ENCODE data around the gene TAS2R4. TPM values are rescaled to one million over a fixed set of nuclear protein-coding genes. Genes with fewer than 3 reads are reported as not detected.
"Not testable (repeated sequence)": the region's sequence is repeated elsewhere in the genome, so short reads cannot be mapped to it uniquely, and the experiment has no call there.

TAS2R4 gene
- total RNA-seq, 1 donor from 2014 or later: 0.54 TPM

GRCh38 chr7:141792526-141792925 lies 16.1 kb downstream of the TAS2R4 start:
- DNase-seq (ENCODE audit: low spot score): no peak
- intact Hi-C loops (cut with DNase I): no loop called here

- intact Hi-C loops (cut with DNase I): no loop called here
- DNase-seq (ENCODE audit: low spot score): no peak
These were observed 43.6 kb downstream of the TAS2R4 start for GRCh38 chr7:141820067-141820466.

- intact Hi-C loops (cut with DNase I); DNase-seq (ENCODE audit: low spot score): not testable (repeated sequence)
These were observed 46.0 kb downstream of the TAS2R4 start for GRCh38 chr7:141822432-141822831.

Other genes with a start within 250 kb of the TAS2R4 start
- 32.7 TPM for gene AGK, start 225.3 kb upstream of the TAS2R4 start, total RNA-seq
- gene DENND11, start 74.5 kb upstream of the TAS2R4 start, total RNA-seq: 8.7 TPM
- gene WEE2, start 68.3 kb upstream of the TAS2R4 start, total RNA-seq: not detected
- 84.2 TPM for gene SSBP1, start 38.3 kb upstream of the TAS2R4 start, total RNA-seq
- gene TAS2R3, start 12.6 kb upstream of the TAS2R4 start, total RNA-seq: 0.35 TPM
- 0.40 TPM for gene TAS2R5, start 13.5 kb downstream of the TAS2R4 start, total RNA-seq
- not detected for gene PRSS37, start 64.8 kb downstream of the TAS2R4 start, total RNA-seq
- gene OR9A4, start 139.7 kb downstream of the TAS2R4 start, total RNA-seq: not detected
- gene CLEC5A, start 170.3 kb downstream of the TAS2R4 start, total RNA-seq: 1.6 TPM
- gene TAS2R38, start 197.1 kb downstream of the TAS2R4 start, total RNA-seq: not detected
- gene MGAM, start 219.2 kb downstream of the TAS2R4 start, total RNA-seq: 1.4 TPM

All from cardiac septum (tissue), 1 donor.